ENCODE data around the gene MAB21L4. TPM values are rescaled to one million over a fixed set of nuclear protein-coding genes. Genes with fewer than 3 reads are reported as not detected.

The MAB21L4 gene
- total RNA-seq, 1 experiment from 2014 or later = 69.9 TPM

DNA sequence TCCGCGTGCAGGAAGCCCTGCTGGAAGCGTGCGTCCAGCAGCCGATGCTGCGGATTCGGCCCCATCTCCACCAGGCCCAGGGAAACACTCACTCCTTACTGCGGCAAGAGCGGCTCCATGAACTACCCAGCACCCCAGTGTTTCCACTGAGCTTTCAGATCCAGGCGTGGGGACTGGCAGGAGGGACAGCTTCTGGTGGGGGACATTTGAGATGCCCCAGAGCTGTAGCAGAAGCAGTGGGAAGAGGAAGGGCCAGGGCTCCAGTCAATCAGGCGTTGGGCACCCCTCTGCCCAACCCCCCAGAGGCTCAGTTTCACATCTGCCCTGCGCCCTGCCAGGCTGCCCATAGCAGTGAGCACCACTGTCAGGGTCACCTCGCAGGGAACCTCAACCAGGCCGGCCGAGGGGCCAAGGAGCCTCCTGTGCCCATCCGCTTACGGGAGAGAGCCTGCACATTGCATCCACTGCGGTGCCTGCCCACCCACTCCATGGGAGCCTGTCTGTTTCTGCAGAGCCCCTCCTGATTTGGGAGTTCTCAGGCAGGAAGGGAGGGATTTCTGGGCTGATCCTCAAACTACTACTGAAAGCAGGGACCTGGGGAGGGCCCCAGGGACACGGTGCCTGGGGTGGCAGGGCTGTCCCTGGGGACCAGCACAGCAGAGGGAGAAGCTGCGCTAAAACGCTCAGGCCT lies 22.7 kb downstream of the MAB21L4 start:
- H3K27me3 Mint-ChIP-seq (ENCODE audit: insufficient read depth, unreplicated experiment) = no peaks in the 10 kb centered on the region
- Histone ChIP-seq H3K4me3 (ENCODE audit: low read depth, low read length) (no peak overlapping the region), H3K4me1 (peaks cover 19% of the 10 kb centered on the region), H3K27me3 (replicated peaks; ENCODE audit: control insufficient read depth, insufficient read depth, low read length) (no peaks in the 10 kb centered on the region), H3K36me3 (ENCODE audit: control insufficient read depth, insufficient read depth, low read length) (no peaks in the 10 kb centered on the region), H3K9me3 (no peaks in the 10 kb centered on the region)
- H3K4me1 Mint-ChIP-seq (ENCODE audit: low read depth, unreplicated experiment) = no peaks in the 10 kb centered on the region
- no peaks in the 10 kb centered on the region for H3K9me3 Mint-ChIP-seq (ENCODE audit: unreplicated experiment)
- no peak overlapping the region for H3K27ac Mint-ChIP-seq (ENCODE audit: unreplicated experiment)
- ChIA-PET POLR2A (interaction anchor here (1.1 kb wide), 1 partner anchor 16 kb away, joined by 4 read pairs; no protein-coding TSS in a partner anchor), CTCF (interaction anchor here (0.8 to 1.4 kb wide), 3 partner anchors 23 to 26 kb away, joined by 3 to 9 read pairs (median 4); partner anchors contain the start of gene MAB21L4)
- no peak overlapping the region for H3K4me3 Mint-ChIP-seq (ENCODE audit: unreplicated experiment)
- intact Hi-C loops (cut with micrococcal nuclease; ENCODE audit: unreplicated experiment) = no loop called here
- H3K36me3 Mint-ChIP-seq (ENCODE audit: insufficient read depth, unreplicated experiment) = no peaks in the 10 kb centered on the region
- DNase-seq = no peak
- BruUV-seq (replicated peaks) = no TSS peak
- TF ChIP-seq, protein P1, sequence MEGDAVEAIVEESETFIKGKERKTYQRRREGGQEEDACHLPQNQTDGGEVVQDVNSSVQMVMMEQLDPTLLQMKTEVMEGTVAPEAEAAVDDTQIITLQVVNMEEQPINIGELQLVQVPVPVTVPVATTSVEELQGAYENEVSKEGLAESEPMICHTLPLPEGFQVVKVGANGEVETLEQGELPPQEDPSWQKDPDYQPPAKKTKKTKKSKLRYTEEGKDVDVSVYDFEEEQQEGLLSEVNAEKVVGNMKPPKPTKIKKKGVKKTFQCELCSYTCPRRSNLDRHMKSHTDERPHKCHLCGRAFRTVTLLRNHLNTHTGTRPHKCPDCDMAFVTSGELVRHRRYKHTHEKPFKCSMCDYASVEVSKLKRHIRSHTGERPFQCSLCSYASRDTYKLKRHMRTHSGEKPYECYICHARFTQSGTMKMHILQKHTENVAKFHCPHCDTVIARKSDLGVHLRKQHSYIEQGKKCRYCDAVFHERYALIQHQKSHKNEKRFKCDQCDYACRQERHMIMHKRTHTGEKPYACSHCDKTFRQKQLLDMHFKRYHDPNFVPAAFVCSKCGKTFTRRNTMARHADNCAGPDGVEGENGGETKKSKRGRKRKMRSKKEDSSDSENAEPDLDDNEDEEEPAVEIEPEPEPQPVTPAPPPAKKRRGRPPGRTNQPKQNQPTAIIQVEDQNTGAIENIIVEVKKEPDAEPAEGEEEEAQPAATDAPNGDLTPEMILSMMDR (IDR thresholded peaks at IDR 0.05; ENCODE audit: insufficient read depth in 1 of 2, low read depth in 1 of 2, low read length in 1 of 2, severe bottlenecking in 1 of 2, unreplicated experiment in 1 of 2) = no peak

- H3K27me3 Mint-ChIP-seq (ENCODE audit: insufficient read depth, unreplicated experiment) = no peaks in the 10 kb centered on the region
- Histone ChIP-seq H3K4me1 (peaks cover 19% of the 10 kb centered on the region), H3K36me3 (ENCODE audit: control insufficient read depth, insufficient read depth, low read length) (no peaks in the 10 kb centered on the region), H3K9me3 (no peaks in the 10 kb centered on the region), H3K27me3 (replicated peaks; ENCODE audit: control insufficient read depth, insufficient read depth, low read length) (no peaks in the 10 kb centered on the region), H3K4me3 (ENCODE audit: low read depth, low read length) (no peak overlapping the region)
- TF ChIP-seq, protein P1 (IDR thresholded peaks at IDR 0.05; ENCODE audit: insufficient read depth in 1 of 2, low read depth in 1 of 2, low read length in 1 of 2, severe bottlenecking in 1 of 2, unreplicated experiment in 1 of 2) = no peak
- H3K27ac Mint-ChIP-seq (ENCODE audit: unreplicated experiment) = no peak overlapping the region
- intact Hi-C loops (cut with micrococcal nuclease; ENCODE audit: unreplicated experiment) = no loop called here
- no peak for DNase-seq
- BruUV-seq (replicated peaks) = no TSS peak
- no peak overlapping the region for H3K4me3 Mint-ChIP-seq (ENCODE audit: unreplicated experiment)
- H3K36me3 Mint-ChIP-seq (ENCODE audit: insufficient read depth, unreplicated experiment) = no peaks in the 10 kb centered on the region
- ChIA-PET CTCF (no interaction called here), POLR2A (no interaction called here)
- peaks cover 6% of the 10 kb centered on the region for H3K4me1 Mint-ChIP-seq (ENCODE audit: low read depth, unreplicated experiment)
- no peaks in the 10 kb centered on the region for H3K9me3 Mint-ChIP-seq (ENCODE audit: unreplicated experiment)
These were observed 23.4 kb downstream of the MAB21L4 start for GRCh38 chr2:240872317-240873097.

GRCh38 chr2:240871071-240871958 lies 24.6 kb downstream of the MAB21L4 start:
- H3K27ac Mint-ChIP-seq (ENCODE audit: unreplicated experiment) = no peak overlapping the region
- peaks cover 19% of the 10 kb centered on the region for H3K4me1 ChIP-seq
- H3K4me3 Mint-ChIP-seq (ENCODE audit: unreplicated experiment) = no peak overlapping the region
- H3K36me3 Mint-ChIP-seq (ENCODE audit: insufficient read depth, unreplicated experiment) = no peaks in the 10 kb centered on the region
- H3K27me3 ChIP-seq (replicated peaks; ENCODE audit: control insufficient read depth, insufficient read depth, low read length) = no peaks in the 10 kb centered on the region
- no TSS peak for BruUV-seq (replicated peaks)
- H3K36me3 ChIP-seq (ENCODE audit: control insufficient read depth, insufficient read depth, low read length) = no peaks in the 10 kb centered on the region
- intact Hi-C loops (cut with micrococcal nuclease; ENCODE audit: unreplicated experiment) = no loop called here
- CTCF ChIA-PET = interaction anchor here (0.5 kb wide), 1 partner anchor 1132 kb away, joined by 3 read pairs; no protein-coding TSS in a partner anchor
- TF ChIP-seq, protein P1 (IDR thresholded peaks at IDR 0.05; ENCODE audit: insufficient read depth in 1 of 2, low read depth in 1 of 2, low read length in 1 of 2, severe bottlenecking in 1 of 2, unreplicated experiment in 1 of 2) = no peak
- DNase-seq = no peak
- no peaks in the 10 kb centered on the region for H3K9me3 Mint-ChIP-seq (ENCODE audit: unreplicated experiment)
- H3K9me3 ChIP-seq = no peaks in the 10 kb centered on the region
- no peaks in the 10 kb centered on the region for H3K27me3 Mint-ChIP-seq (ENCODE audit: insufficient read depth, unreplicated experiment)
- H3K4me1 Mint-ChIP-seq (ENCODE audit: low read depth, unreplicated experiment) = peaks cover 6% of the 10 kb centered on the region
- POLR2A ChIA-PET = no interaction called here
- no peak overlapping the region for H3K4me3 ChIP-seq (ENCODE audit: low read depth, low read length)

Data from Caco-2 (cell line).